ENCODE results near the gene ZMYM2. TPM values are rescaled to one million over a fixed set of nuclear protein-coding genes. Genes with fewer than 3 reads are reported as not detected.

Gene ZMYM2
- 15.8 to 24.8 TPM (median 19.4 TPM) in 5 replicates for total RNA-seq (2022; extraction: Qiagen RNA extraction)

DNA sequence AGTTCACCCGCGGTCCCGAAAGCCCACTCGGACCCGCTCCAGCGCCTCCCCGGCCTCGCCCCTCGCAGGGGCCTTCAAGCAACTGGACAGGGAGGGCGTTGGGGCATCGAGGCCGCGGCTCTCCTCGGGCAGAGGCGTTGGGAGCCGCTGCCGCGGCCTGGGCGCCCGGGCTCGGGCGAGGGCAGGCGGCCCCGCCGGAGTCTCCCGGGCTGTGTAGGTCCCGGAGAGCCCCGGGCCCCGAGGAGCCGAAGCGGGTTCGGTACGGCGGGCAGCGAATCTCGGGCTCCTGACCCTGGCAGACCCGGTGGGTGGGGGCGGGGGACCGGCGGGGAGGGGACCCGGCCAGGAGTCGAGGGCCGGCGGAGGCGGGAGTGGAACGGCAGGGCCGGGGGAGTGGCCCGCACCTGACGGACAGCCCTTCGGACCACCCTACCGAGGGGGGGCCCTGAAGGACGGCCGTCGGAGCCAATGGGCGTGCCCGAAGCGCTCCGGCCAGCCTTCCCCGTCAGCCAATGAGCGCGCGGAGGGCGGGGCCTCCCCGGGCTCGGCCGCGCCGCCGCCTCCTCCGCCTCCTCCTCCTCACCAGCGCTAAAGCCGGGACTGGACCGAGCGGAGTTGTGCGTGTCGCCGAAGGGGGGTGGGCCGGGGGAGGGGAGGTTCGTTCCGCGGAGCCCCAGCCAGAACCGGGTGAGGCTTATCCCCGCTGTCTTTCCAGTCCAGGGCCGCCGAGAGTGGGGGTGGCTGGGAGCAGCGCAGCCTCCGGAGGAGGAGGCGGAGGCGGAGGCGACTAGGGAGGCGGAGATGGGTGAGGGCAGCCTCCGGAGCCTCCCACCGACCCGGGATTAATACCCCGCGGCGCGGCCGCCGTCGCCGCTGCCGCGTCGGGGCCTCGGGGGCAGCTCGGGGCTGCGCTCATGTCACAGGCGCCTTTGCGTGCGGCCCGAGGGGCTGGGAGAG, at the start of gene ZMYM2:
Gene ZMYM2 (plus strand): TSS at position 573 of the 957 bp plus-strand sequence. CDS start 34,346 bp downstream, outside the sequence.

Other genes with a start within 250 kb of the ZMYM2 start
- 44.0 to 51.5 TPM (median 46.3 TPM) in 5 replicates for gene PSPC1, start 175.8 kb upstream of the ZMYM2 start, total RNA-seq (2022; extraction: Qiagen RNA extraction)
- 5.1 to 6.4 TPM (median 5.9 TPM) in 5 replicates for gene ZMYM5, start 95.1 kb upstream of the ZMYM2 start, total RNA-seq (2022; extraction: Qiagen RNA extraction)
- gene GJA3, start 202.3 kb downstream of the ZMYM2 start, total RNA-seq (2022; extraction: Qiagen RNA extraction): 0.86 to 1.3 TPM (median 1.3 TPM) in 5 replicates
- gene GJB2, start 234.2 kb downstream of the ZMYM2 start, total RNA-seq (2022; extraction: Qiagen RNA extraction): 0.50 to 0.84 TPM (median 0.69 TPM) in 5 replicates